CD14-positive monocyte (primary cell): Measurements from ENCODE around the gene TJP1. TPM values are rescaled to one million over a fixed set of nuclear protein-coding genes. Genes with fewer than 3 reads are reported as not detected.

Source experiments
- DNase-seq, 3 donors: peaks; one replicate each; pipeline ENCODE4 v3.0.0-alpha.2; 2011 to 2022
- H2AFZ ChIP-seq: 2 replicates; pipeline ENCODE4 v1.6.0; 2012; ENCODE audit warnings: mild to moderate bottlenecking, low read depth, low read length, inconsistent platforms; ENCODE audit not compliant: insufficient read depth, poor library complexity, severe bottlenecking
- H3K27ac ChIP-seq, 2 donors: 1 replicate in 1 of 2; 2 replicates in 1 of 2; pipeline ENCODE4 v1.5.1; 2012 to 2013; ENCODE audit warnings: low read length in 2 of 2, control low read depth in 1 of 2, inconsistent platforms in 1 of 2, low read depth in 1 of 2, mild to moderate bottlenecking in 1 of 2
- H3K27me3 ChIP-seq, 2 donors: one replicate each; pipeline versions ENCODE4 v1.6.0 to v1.6.1; 2011 to 2013; ENCODE audit warnings: low read length in 2 of 2; ENCODE audit not compliant: control insufficient read depth in 2 of 2, insufficient read depth in 2 of 2
- H3K36me3 ChIP-seq, 2 donors: replicated peaks in 1 of 2; 1 replicate in 1 of 2; 2 replicates in 1 of 2; pipeline versions ENCODE4 v1.5.1 to v1.6.1; 2012 to 2013; ENCODE audit warnings: low read length in 2 of 2, control low read depth in 1 of 2, inconsistent platforms in 1 of 2, mild to moderate bottlenecking in 1 of 2; ENCODE audit not compliant: insufficient read depth in 2 of 2, control insufficient read depth in 1 of 2
- H3K4me1 ChIP-seq, 2 donors: 1 replicate in 1 of 2; 2 replicates in 1 of 2; pipeline versions ENCODE4 v1.5.1 to v1.6.1; 2012 to 2013; ENCODE audit warnings: low read length in 2 of 2, control low read depth in 1 of 2, inconsistent platforms in 1 of 2, mild to moderate bottlenecking in 1 of 2, moderate library complexity in 1 of 2; ENCODE audit not compliant: insufficient read depth in 2 of 2, control insufficient read depth in 1 of 2
- H3K4me2 ChIP-seq: replicated peaks from 2 replicates; pipeline ENCODE3; 2012; ENCODE audit warnings: low read length, moderate library complexity, mild to moderate bottlenecking; ENCODE audit not compliant: poor library complexity, severe bottlenecking; ENCODE audit errors: extremely low read depth
- H3K4me3 ChIP-seq, 3 experiments: fragments of 200-600 bp in 1 of 3; sonication (generic) in 1 of 3; replicated peaks in 1 of 3; 1 replicate in 2 of 3; 2 replicates in 1 of 3; pipeline ENCODE4 v1.5.1; 2011 to 2013; ENCODE audit warnings: low read length in 3 of 3, mild to moderate bottlenecking in 3 of 3, control low read depth in 2 of 3, low read depth in 2 of 3, inconsistent platforms in 1 of 3, moderate library complexity in 1 of 3
- H3K79me2 ChIP-seq: 2 replicates; pipeline ENCODE4 v1.6.0; 2012; ENCODE audit warnings: mild to moderate bottlenecking, control low read depth, inconsistent platforms, low read length, moderate library complexity; ENCODE audit not compliant: insufficient read depth
- H3K9ac ChIP-seq: 2 replicates; pipeline ENCODE4 v1.6.0; 2017; ENCODE audit warnings: low read length, mild to moderate bottlenecking; ENCODE audit not compliant: insufficient read depth, poor library complexity, severe bottlenecking
- H3K9me3 ChIP-seq, 2 donors: replicated peaks in 1 of 2; 1 replicate in 1 of 2; 2 replicates in 1 of 2; pipeline versions ENCODE4 v1.5.1 to v1.6.1; 2012 to 2013; ENCODE audit warnings: low read length in 2 of 2, control low read depth in 1 of 2; ENCODE audit not compliant: control insufficient read depth in 1 of 2, insufficient read depth in 1 of 2
- H4K20me1 ChIP-seq: 2 replicates; pipeline ENCODE4 v1.6.0; 2012; ENCODE audit warnings: mild to moderate bottlenecking, low read length, control low read depth, moderate library complexity; ENCODE audit not compliant: insufficient read depth
- H3K27ac Mint-ChIP-seq, 7 donors: one replicate each; pipeline ENCODE4 v1.8.0; 2020; ENCODE audit warnings: mild to moderate bottlenecking in 7 of 7, mixed read lengths in 7 of 7, moderate library complexity in 6 of 7, inconsistent platforms in 2 of 7
- H3K27me3 Mint-ChIP-seq, 3 donors: one replicate each; pipeline ENCODE4 v1.8.0; 2021 to 2022; ENCODE audit warnings: low read depth in 3 of 3, mild to moderate bottlenecking in 3 of 3, mixed read lengths in 3 of 3, moderate library complexity in 3 of 3, inconsistent platforms in 1 of 3
- H3K36me3 Mint-ChIP-seq, 2 donors: one replicate each; pipeline ENCODE4 v1.8.0; 2020; ENCODE audit warnings: mixed read lengths in 2 of 2, inconsistent platforms in 1 of 2, mild to moderate bottlenecking in 1 of 2
- H3K4me1 Mint-ChIP-seq: one replicate; pipeline ENCODE4 v1.8.0; 2020; ENCODE audit warnings: mild to moderate bottlenecking, mixed read lengths
- H3K4me3 Mint-ChIP-seq, 2 donors: one replicate each; pipeline ENCODE4 v1.8.0; 2020; ENCODE audit warnings: mild to moderate bottlenecking in 2 of 2, mixed read lengths in 2 of 2, moderate library complexity in 1 of 2
- H3K9me3 Mint-ChIP-seq, 7 donors: one replicate each; pipeline ENCODE4 v1.8.0; 2020 to 2022; ENCODE audit warnings: mixed read lengths in 7 of 7, mild to moderate bottlenecking in 6 of 7, moderate library complexity in 6 of 7, inconsistent platforms in 2 of 7
- WGBS: methylation state at CpG from one replicate; pipeline ENCODE4 v1.1.5; 2013; ENCODE audit warnings: missing lambda C conversion rate; ENCODE audit not compliant: insufficient coverage; 5-methylcytosine and 5-hydroxymethylcytosine counted together
- intact Hi-C, 2 donors: fragments of 100-400 bp; cut with micrococcal nuclease; formaldehyde crosslinking; loops; one replicate each; pipeline versions ENCODE4 v1.15.0 to v1.15.1; 2023
- polyA plus RNA-seq, 3 donors: library from polyadenylated mRNA; depleted of rRNA in 1 of 3; unstranded in 2 of 3; stranded (reverse) in 1 of 3; fragments of 300-500 nt in 2 of 3; fragments of >200 nt in 1 of 3; fragmentation: Illumina TruSeq in 2 of 3; gene quantifications; 1 replicate in 2 of 3; 2 replicates in 1 of 3; pipeline ENCODE4 v1.2.3, GENCODE V29; 2012 to 2021
- TF ChIP-seq, protein P1 (sequence below): fragments of 200-600 bp; IDR thresholded peaks from one replicate; pipeline ENCODE4 v1.8.0; 2022; ENCODE audit warnings: antibody characterized with exemption, mild to moderate bottlenecking

The TJP1 gene
- polyA plus RNA-seq, 3 donors, result not detected

DNA sequence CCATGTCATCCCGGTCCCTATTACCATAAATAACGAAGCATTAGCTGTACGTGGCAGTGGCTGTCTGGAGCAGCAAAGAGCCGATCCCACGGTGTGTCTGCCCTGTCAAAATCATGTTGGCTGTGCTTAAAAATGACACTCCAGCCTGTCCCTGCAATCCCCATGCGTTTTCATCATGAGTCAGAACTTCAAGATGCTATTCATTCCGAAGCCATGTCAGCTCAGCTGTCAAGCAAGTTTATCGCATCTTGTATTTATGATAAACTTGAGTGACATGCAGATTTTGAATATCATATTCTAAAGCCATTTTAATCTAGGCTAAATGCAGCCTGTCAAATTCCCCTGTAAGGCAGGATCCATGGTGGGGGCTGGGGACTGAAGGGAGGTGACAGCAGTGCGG is 152.4 kb downstream of the TJP1 start:
- H3K4me1 ChIP-seq, result no peaks in the 10 kb centered on the region
- H3K27me3 ChIP-seq, result peaks cover 3 to 17% of the 10 kb centered on the region in 2 donors
- peaks cover 18 to 26% (median 19%) of the 10 kb centered on the region in 3 donors for H3K27me3 Mint-ChIP-seq
- no peaks in the 10 kb centered on the region for H3K36me3 Mint-ChIP-seq
- no peaks in the 10 kb centered on the region for H3K9me3 ChIP-seq
- H3K4me3 Mint-ChIP-seq, result no peak overlapping the region
- peak overlapping the region in 1 of 7 donors; percentile 34 for H3K27ac Mint-ChIP-seq
- intact Hi-C loops, result no loop called here
- no peak for DNase-seq
- H3K27ac ChIP-seq, result no peak overlapping the region
- H3K4me1 Mint-ChIP-seq, result no peaks in the 10 kb centered on the region
- H3K79me2 ChIP-seq, result no peaks in the 10 kb centered on the region
- no peak overlapping the region for H2AFZ ChIP-seq
- TF ChIP-seq, protein P1, sequence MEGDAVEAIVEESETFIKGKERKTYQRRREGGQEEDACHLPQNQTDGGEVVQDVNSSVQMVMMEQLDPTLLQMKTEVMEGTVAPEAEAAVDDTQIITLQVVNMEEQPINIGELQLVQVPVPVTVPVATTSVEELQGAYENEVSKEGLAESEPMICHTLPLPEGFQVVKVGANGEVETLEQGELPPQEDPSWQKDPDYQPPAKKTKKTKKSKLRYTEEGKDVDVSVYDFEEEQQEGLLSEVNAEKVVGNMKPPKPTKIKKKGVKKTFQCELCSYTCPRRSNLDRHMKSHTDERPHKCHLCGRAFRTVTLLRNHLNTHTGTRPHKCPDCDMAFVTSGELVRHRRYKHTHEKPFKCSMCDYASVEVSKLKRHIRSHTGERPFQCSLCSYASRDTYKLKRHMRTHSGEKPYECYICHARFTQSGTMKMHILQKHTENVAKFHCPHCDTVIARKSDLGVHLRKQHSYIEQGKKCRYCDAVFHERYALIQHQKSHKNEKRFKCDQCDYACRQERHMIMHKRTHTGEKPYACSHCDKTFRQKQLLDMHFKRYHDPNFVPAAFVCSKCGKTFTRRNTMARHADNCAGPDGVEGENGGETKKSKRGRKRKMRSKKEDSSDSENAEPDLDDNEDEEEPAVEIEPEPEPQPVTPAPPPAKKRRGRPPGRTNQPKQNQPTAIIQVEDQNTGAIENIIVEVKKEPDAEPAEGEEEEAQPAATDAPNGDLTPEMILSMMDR, result no peak
- H3K4me3 ChIP-seq, result no peak overlapping the region
- 92% methylated on average over 6 of the region's 9 CpGs for WGBS
- H3K9me3 Mint-ChIP-seq, result peaks cover 0 to 7% (median 3%) of the 10 kb centered on the region in 7 donors
- H3K9ac ChIP-seq, result no peak overlapping the region
- H3K4me2 ChIP-seq, result no peak overlapping the region
- no peaks in the 10 kb centered on the region for H3K36me3 ChIP-seq
- H4K20me1 ChIP-seq, result no peaks in the 10 kb centered on the region

DNA sequence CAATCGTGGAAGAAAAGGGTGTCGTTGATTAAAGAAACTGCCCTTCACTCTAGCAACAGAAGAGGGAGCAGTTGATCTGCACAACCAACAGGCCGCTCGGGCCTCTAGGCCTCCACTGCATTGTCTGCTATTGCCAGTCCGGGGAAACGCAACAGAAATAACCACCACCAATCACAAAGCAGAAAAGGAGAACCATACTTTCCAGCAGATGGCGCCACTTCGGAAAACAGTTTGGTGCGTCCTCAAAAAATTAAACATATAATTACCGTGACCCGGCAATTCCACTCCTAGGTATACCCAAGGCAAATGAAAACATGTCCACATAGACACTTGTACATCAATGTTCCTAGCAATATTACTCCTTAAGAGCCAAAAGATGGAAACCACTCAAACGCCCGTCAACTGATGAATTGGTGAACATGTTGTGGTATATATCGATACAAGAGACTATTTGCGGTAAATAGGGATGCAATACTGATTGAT is 154.1 kb downstream of the TJP1 start:
- TF ChIP-seq, protein P1, result peak; percentile 27
- H3K4me3 Mint-ChIP-seq, result no peak overlapping the region
- no peaks in the 10 kb centered on the region for H3K4me1 Mint-ChIP-seq
- Histone ChIP-seq H3K4me1 (no peaks in the 10 kb centered on the region), H2AFZ (peak overlapping the region; percentile 3), H3K4me2 (no peak overlapping the region), H3K27me3 (peaks cover 0 to under 1% of the 10 kb centered on the region in 2 donors), H3K4me3 (no peak overlapping the region), H3K79me2 (no peaks in the 10 kb centered on the region), H3K36me3 (no peaks in the 10 kb centered on the region), H3K27ac (no peak overlapping the region), H3K9me3 (no peaks in the 10 kb centered on the region), H3K9ac (no peak overlapping the region), H4K20me1 (no peaks in the 10 kb centered on the region)
- H3K9me3 Mint-ChIP-seq, result peaks cover 0 to 4% (median 0%) of the 10 kb centered on the region in 7 donors
- H3K36me3 Mint-ChIP-seq, result no peaks in the 10 kb centered on the region
- peaks cover 7 to 11% (median 8%) of the 10 kb centered on the region in 3 donors for H3K27me3 Mint-ChIP-seq
- H3K27ac Mint-ChIP-seq, result peak overlapping the region in 1 of 7 donors; percentile 40
- intact Hi-C loops, result no loop called here
- no peak for DNase-seq
- 34% methylated on average over 7 of the region's 15 CpGs for WGBS
